ENCODE data around the gene AGFG2. TPM values are rescaled to one million over a fixed set of nuclear protein-coding genes. Genes with fewer than 3 reads are reported as not detected.

The AGFG2 gene
- total RNA-seq, 2 donors from 2014 or later, result 39.4 to 51.6 TPM

- no peak for TF ChIP-seq CTCF (IDR thresholded peaks at IDR 0.05)
- no peak overlapping the region for H3K4me3 ChIP-seq
- peaks cover 56% of the 10 kb centered on the region for H3K36me3 ChIP-seq
- H3K27ac ChIP-seq, result no peak overlapping the region
- H3K4me1 ChIP-seq (ENCODE audit: control insufficient read depth in 1 of 2, low read depth in 2 of 2), result no peaks in the 10 kb centered on the region
- no peaks in the 10 kb centered on the region for H3K27me3 ChIP-seq (replicated peaks; ENCODE audit: insufficient read depth)
- DNase-seq (ENCODE audit: low spot score) (no peak), ATAC-seq (ENCODE audit: insufficient number of reproducible peaks, low FRiP score, low read depth) (no peak)
- H3K9me3 ChIP-seq, result no peaks in the 10 kb centered on the region
These were observed 36.9 kb downstream of the AGFG2 start for GRCh38 chr7:100575746-100576383.

GRCh38 chr7:100576384-100576993 is 37.5 kb downstream of the AGFG2 start:
- DNase-seq (ENCODE audit: low spot score), result no peak
- TF ChIP-seq CTCF (IDR thresholded peaks at IDR 0.05), result no peak
- no peak overlapping the region for H3K4me3 ChIP-seq
- no peaks in the 10 kb centered on the region for H3K4me1 ChIP-seq (ENCODE audit: control insufficient read depth in 1 of 2, low read depth in 2 of 2)
- no peak for ATAC-seq (ENCODE audit: insufficient number of reproducible peaks, low FRiP score, low read depth)
- no peaks in the 10 kb centered on the region for H3K9me3 ChIP-seq
- peaks cover 62% of the 10 kb centered on the region for H3K36me3 ChIP-seq
- no peak overlapping the region for H3K27ac ChIP-seq
- H3K27me3 ChIP-seq (replicated peaks; ENCODE audit: insufficient read depth), result no peaks in the 10 kb centered on the region

GRCh38 chr7:100577103-100577502 is 38.1 kb downstream of the AGFG2 start:
- TF ChIP-seq CTCF (IDR thresholded peaks at IDR 0.05), result no peak

GRCh38 chr7:100577507-100577906 is 38.5 kb downstream of the AGFG2 start:
- Histone ChIP-seq H3K27me3 (replicated peaks; ENCODE audit: insufficient read depth) (no peaks in the 10 kb centered on the region), H3K36me3 (peaks cover 67% of the 10 kb centered on the region), H3K4me3 (no peak overlapping the region), H3K4me1 (ENCODE audit: control insufficient read depth in 1 of 2, low read depth in 2 of 2) (no peaks in the 10 kb centered on the region), H3K27ac (no peak overlapping the region), H3K9me3 (no peaks in the 10 kb centered on the region)
- no peak for TF ChIP-seq CTCF (IDR thresholded peaks at IDR 0.05)
- ATAC-seq (ENCODE audit: insufficient number of reproducible peaks, low FRiP score, low read depth) (no peak), DNase-seq (ENCODE audit: low spot score) (no peak)

More at GRCh38 chr7:100577103-100577502, 38.1 kb downstream of the AGFG2 start:
- ATAC-seq (ENCODE audit: insufficient number of reproducible peaks, low FRiP score, low read depth) (no peak), DNase-seq (ENCODE audit: low spot score) (no peak)
- H3K27ac ChIP-seq, result no peak overlapping the region
- H3K4me3 ChIP-seq, result no peak overlapping the region
- no peaks in the 10 kb centered on the region for H3K27me3 ChIP-seq (replicated peaks; ENCODE audit: insufficient read depth)
- peaks cover 66% of the 10 kb centered on the region for H3K36me3 ChIP-seq
- no peaks in the 10 kb centered on the region for H3K4me1 ChIP-seq (ENCODE audit: control insufficient read depth in 1 of 2, low read depth in 2 of 2)
- H3K9me3 ChIP-seq, result no peaks in the 10 kb centered on the region

GRCh38 chr7:100578246-100579183 is 39.5 kb downstream of the AGFG2 start:
- ATAC-seq (ENCODE audit: insufficient number of reproducible peaks, low FRiP score, low read depth), result no peak
- Histone ChIP-seq H3K27me3 (replicated peaks; ENCODE audit: insufficient read depth) (no peaks in the 10 kb centered on the region), H3K27ac (no peak overlapping the region), H3K4me1 (ENCODE audit: control insufficient read depth in 1 of 2, low read depth in 2 of 2) (peaks cover 0 to 6% of the 10 kb centered on the region in 2 donors), H3K9me3 (no peaks in the 10 kb centered on the region), H3K36me3 (peaks cover 67% of the 10 kb centered on the region), H3K4me3 (no peak overlapping the region)
- DNase-seq (ENCODE audit: low spot score), result no peak
- TF ChIP-seq CTCF (IDR thresholded peaks at IDR 0.05), result no peak

All from thoracic aorta (tissue), 2 donors.